K562 (cell line): ENCODE measurements around the gene PAN2. TPM values are rescaled to one million over a fixed set of nuclear protein-coding genes. Genes with fewer than 3 reads are reported as not detected.

Experiments used
- BCOR ChIP-seq: fragments of 450-650 bp; IDR thresholded peaks from 2 replicates; pipeline ENCODE4 v1.6.1; 2016
- CEBPB ChIP-seq: fragments of 450-650 bp; IDR thresholded peaks from 2 replicates; pipeline ENCODE4 v1.6.1; 2016; ENCODE audit warnings: missing genetic modification characterization, missing compliant biosample characterization
- GABPA ChIP-seq: fragments of 200-800 bp; sonication (Bioruptor generic); conservative IDR thresholded peaks from 2 replicates; pipeline ENCODE4 v1.6.1; 2016; ENCODE audit warnings: low read depth, missing genetic modification characterization, missing compliant biosample characterization
- GTF2E2 ChIP-seq: fragments of 200-800 bp; sonication (Bioruptor generic); IDR thresholded peaks from 2 replicates; pipeline ENCODE4 v1.6.1; 2016; ENCODE audit warnings: missing genetic modification characterization, missing compliant biosample characterization
- HDAC3 ChIP-seq: fragments of 450-650 bp; IDR thresholded peaks from 2 replicates; pipeline ENCODE4 v1.6.1; 2018; ENCODE audit warnings: borderline replicate concordance, mild to moderate bottlenecking, moderate library complexity; ENCODE audit not compliant: partially characterized antibody
- HMGN3 ChIP-seq: IDR thresholded peaks from 2 replicates; pipeline ENCODE4 v1.6.1; 2011; ENCODE audit warnings: borderline replicate concordance, low read depth, mild to moderate bottlenecking, mixed read lengths, low read length; ENCODE audit not compliant: insufficient read length; ENCODE audit errors: extremely low read depth
- HNRNPLL ChIP-seq: fragments of 200-400 bp; formaldehyde crosslinking; IDR thresholded peaks from 2 replicates; pipeline ENCODE4 v1.6.1; 2017; ENCODE audit warnings: low read length, low read depth, mild to moderate bottlenecking; ENCODE audit not compliant: poor library complexity, severe bottlenecking
- HNRNPUL1 ChIP-seq: fragments of 200-400 bp; formaldehyde crosslinking; IDR thresholded peaks from 2 replicates; pipeline ENCODE4 v1.6.1; 2017; ENCODE audit warnings: low read length
- LEF1 ChIP-seq: fragments of 450-650 bp; IDR thresholded peaks from 2 replicates; pipeline ENCODE4 v1.6.1; 2016; ENCODE audit warnings: mild to moderate bottlenecking
- MTA3 ChIP-seq: fragments of 450-650 bp; formaldehyde crosslinking; IDR thresholded peaks from 2 replicates; pipeline ENCODE4 v1.6.1; 2017; ENCODE audit warnings: mild to moderate bottlenecking, borderline replicate concordance
- NR2C1 ChIP-seq, 2 experiments: fragments of 450-650 bp; IDR thresholded peaks; 2 replicates each; pipeline ENCODE4 v1.6.1; 2017; ENCODE audit warnings: mild to moderate bottlenecking in 2 of 2, antibody characterized with exemption in 1 of 2, inconsistent platforms in 1 of 2, missing compliant biosample characterization in 1 of 2, missing genetic modification characterization in 1 of 2
- POLR2AphosphoS5 ChIP-seq: IDR thresholded peaks from 2 replicates; pipeline ENCODE4 v1.6.1; 2011; ENCODE audit warnings: mild to moderate bottlenecking, low read depth, low read length, moderate library complexity; ENCODE audit not compliant: control insufficient read depth, insufficient read depth
- PTTG1 ChIP-seq: fragments of 450-650 bp; IDR thresholded peaks from 2 replicates; pipeline ENCODE4 v1.6.1; 2016; ENCODE audit warnings: low read depth, mild to moderate bottlenecking, missing genetic modification characterization, missing compliant biosample characterization
- RNF2 ChIP-seq: sonication (generic); IDR thresholded peaks from 2 replicates; pipeline ENCODE4 v1.6.1; 2016
- SP2 ChIP-seq: IDR thresholded peaks from 2 replicates; pipeline ENCODE4 v1.6.1; 2011; ENCODE audit warnings: mild to moderate bottlenecking, low read depth, low read length, moderate library complexity; ENCODE audit not compliant: poor library complexity, severe bottlenecking; ENCODE audit errors: extremely low read depth
- SREBF2 ChIP-seq: sonication (generic); formaldehyde crosslinking; IDR thresholded peaks from 2 replicates; pipeline ENCODE4 v1.4.0; 2020; ENCODE audit warnings: mild to moderate bottlenecking, missing genetic modification reagents
- TAL1 ChIP-seq: fragments of 450-650 bp; IDR thresholded peaks from 2 replicates; pipeline ENCODE4 v1.6.1; 2016; ENCODE audit warnings: mild to moderate bottlenecking
- ZNF232 ChIP-seq: sonication (generic); formaldehyde crosslinking; IDR thresholded peaks from 2 replicates; pipeline ENCODE4 v1.8.0; 2022; ENCODE audit warnings: mild to moderate bottlenecking, missing genetic modification reagents
- ZNF589 ChIP-seq: fragments of 200-800 bp; sonication (Bioruptor generic); IDR thresholded peaks from 2 replicates; pipeline ENCODE4 v1.6.1; 2016; ENCODE audit warnings: low read depth, missing genetic modification characterization, missing compliant biosample characterization
- polyA plus RNA-seq, 8 experiments: library from polyadenylated mRNA; depleted of rRNA in 4 of 8; stranded (reverse) in 5 of 8; unstranded in 3 of 8; fragments of >200 nt; fragmentation: Nextera tagmentation in 2 of 8; fragmentation: Illumina TruSeq in 1 of 8; extraction: Ambion mirVana in 2 of 8; extraction: Trizol in 1 of 8; gene quantifications; 2 replicates each; pipeline versions ENCODE4 v1.2.1 to v1.2.3, GENCODE V29; 2011 to 2014; ENCODE audit warnings: inconsistent platforms in 1 of 8, missing spikeins in 1 of 8
- total RNA-seq, 7 experiments: library from RNA; depleted of rRNA in 6 of 7; stranded (reverse); fragments of >200 nt in 6 of 7; fragmentation: Illumina TruSeq in 2 of 7; extraction: Trizol in 2 of 7; gene quantifications; 2 replicates each; pipeline versions ENCODE4 v1.2.1 to v1.2.3, GENCODE V29; 2011 to 2021; ENCODE audit warnings: low replicate concordance in 1 of 7
- TF ChIP-seq, protein P1 (sequence below), 2 experiments: fragments of 450-650 bp; IDR thresholded peaks; 2 replicates each; pipeline ENCODE4 v1.6.1; 2018; ENCODE audit warnings: mild to moderate bottlenecking in 2 of 2, low read depth in 1 of 2; ENCODE audit not compliant: partially characterized antibody in 2 of 2
- TF ChIP-seq, protein P2 (sequence below), 2 experiments: fragments of 200-800 bp in 1 of 2; sonication (Bioruptor generic) in 1 of 2; sonication (generic) in 1 of 2; formaldehyde crosslinking in 1 of 2; IDR thresholded peaks in 1 of 2; conservative IDR thresholded peaks in 1 of 2; 2 replicates each; pipeline versions ENCODE4 v1.5.0 to v1.6.1; 2016 to 2020; ENCODE audit warnings: missing compliant biosample characterization in 1 of 2, missing genetic modification characterization in 1 of 2, missing genetic modification reagents in 1 of 2
- TF ChIP-seq, protein P3 (sequence below): sonication (generic); formaldehyde crosslinking; IDR thresholded peaks from 2 replicates; pipeline ENCODE4 v1.8.1; 2023; ENCODE audit warnings: mild to moderate bottlenecking, missing genetic modification reagents

The PAN2 gene
- total and polyA plus RNA-seq, 9 of the 15 experiments (the other 6 are each of a cell fraction or from before 2014, with no cell fraction given): 15.0 to 66.1 (median 25.9) TPM

DNA sequence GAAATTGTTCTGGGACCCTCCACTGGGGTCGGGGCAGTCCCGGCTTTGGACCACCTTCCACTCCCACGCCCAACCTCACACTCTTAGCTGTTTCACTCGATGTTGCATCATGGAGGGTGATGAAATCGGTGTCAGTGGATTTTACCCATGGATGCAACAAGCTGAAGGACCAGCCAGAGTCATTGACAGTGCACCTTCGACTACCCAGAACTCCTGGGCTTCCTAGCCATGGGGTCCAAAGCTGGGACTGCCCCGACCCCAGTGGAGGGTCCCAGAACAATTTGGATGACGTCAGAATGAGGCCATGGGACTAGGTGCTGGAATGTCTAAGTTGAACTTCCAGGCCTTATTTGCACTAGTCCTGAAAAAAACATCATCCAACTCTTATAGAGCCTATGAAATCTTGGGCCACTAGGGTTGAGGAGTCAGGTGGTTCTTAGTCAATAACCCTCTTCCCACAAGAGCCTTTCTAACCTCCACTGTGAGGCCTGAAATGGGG is 4.0 kb upstream of the PAN2 start (continued):
- TF ChIP-seq, protein P1, sequence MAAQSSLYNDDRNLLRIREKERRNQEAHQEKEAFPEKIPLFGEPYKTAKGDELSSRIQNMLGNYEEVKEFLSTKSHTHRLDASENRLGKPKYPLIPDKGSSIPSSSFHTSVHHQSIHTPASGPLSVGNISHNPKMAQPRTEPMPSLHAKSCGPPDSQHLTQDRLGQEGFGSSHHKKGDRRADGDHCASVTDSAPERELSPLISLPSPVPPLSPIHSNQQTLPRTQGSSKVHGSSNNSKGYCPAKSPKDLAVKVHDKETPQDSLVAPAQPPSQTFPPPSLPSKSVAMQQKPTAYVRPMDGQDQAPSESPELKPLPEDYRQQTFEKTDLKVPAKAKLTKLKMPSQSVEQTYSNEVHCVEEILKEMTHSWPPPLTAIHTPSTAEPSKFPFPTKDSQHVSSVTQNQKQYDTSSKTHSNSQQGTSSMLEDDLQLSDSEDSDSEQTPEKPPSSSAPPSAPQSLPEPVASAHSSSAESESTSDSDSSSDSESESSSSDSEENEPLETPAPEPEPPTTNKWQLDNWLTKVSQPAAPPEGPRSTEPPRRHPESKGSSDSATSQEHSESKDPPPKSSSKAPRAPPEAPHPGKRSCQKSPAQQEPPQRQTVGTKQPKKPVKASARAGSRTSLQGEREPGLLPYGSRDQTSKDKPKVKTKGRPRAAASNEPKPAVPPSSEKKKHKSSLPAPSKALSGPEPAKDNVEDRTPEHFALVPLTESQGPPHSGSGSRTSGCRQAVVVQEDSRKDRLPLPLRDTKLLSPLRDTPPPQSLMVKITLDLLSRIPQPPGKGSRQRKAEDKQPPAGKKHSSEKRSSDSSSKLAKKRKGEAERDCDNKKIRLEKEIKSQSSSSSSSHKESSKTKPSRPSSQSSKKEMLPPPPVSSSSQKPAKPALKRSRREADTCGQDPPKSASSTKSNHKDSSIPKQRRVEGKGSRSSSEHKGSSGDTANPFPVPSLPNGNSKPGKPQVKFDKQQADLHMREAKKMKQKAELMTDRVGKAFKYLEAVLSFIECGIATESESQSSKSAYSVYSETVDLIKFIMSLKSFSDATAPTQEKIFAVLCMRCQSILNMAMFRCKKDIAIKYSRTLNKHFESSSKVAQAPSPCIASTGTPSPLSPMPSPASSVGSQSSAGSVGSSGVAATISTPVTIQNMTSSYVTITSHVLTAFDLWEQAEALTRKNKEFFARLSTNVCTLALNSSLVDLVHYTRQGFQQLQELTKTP (IDR thresholded peaks at IDR 0.05; ENCODE audit: low read depth in 1 of 2, partially characterized antibody in 2 of 2): no peak
- TF ChIP-seq NR2C1 (IDR thresholded peaks at IDR 0.05): no peak
- peak; percentile 26; the same call in 1 of the 2 replicates for TF ChIP-seq NR2C1 (tag; IDR thresholded peaks at IDR 0.05)
- TF ChIP-seq RNF2: no peak
- TF ChIP-seq MTA3: 0 out of 2 replicates have a peak, but pooled peaks have one; percentile 49
- TF ChIP-seq SREBF2 (CRISPR knock-in tag): no peak
- TF ChIP-seq, protein P2, sequence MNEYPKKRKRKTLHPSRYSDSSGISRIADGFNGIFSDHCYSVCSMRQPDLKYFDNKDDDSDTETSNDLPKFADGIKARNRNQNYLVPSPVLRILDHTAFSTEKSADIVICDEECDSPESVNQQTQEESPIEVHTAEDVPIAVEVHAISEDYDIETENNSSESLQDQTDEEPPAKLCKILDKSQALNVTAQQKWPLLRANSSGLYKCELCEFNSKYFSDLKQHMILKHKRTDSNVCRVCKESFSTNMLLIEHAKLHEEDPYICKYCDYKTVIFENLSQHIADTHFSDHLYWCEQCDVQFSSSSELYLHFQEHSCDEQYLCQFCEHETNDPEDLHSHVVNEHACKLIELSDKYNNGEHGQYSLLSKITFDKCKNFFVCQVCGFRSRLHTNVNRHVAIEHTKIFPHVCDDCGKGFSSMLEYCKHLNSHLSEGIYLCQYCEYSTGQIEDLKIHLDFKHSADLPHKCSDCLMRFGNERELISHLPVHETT (CRISPR knock-in tag; conservative IDR thresholded peaks at IDR 0.05 in 1 of 2, IDR thresholded peaks at IDR 0.05 in 1 of 2): no peak
- no peak for TF ChIP-seq GABPA (tag)
- TF ChIP-seq GTF2E2 (tag): no peak
- 0 out of 2 replicates have a peak, but pooled peaks have one; percentile 37 for TF ChIP-seq PTTG1 (tag)
- no peak for TF ChIP-seq HMGN3
- no peak for TF ChIP-seq BCOR
- TF ChIP-seq SP2: no peak
- TF ChIP-seq LEF1: no peak
- TF ChIP-seq HDAC3: peak; percentile 5
- peak; percentile 90 for TF ChIP-seq ZNF589
- TF ChIP-seq HNRNPUL1: no peak
- TF ChIP-seq POLR2AphosphoS5: no peak
- TF ChIP-seq, protein P3, sequence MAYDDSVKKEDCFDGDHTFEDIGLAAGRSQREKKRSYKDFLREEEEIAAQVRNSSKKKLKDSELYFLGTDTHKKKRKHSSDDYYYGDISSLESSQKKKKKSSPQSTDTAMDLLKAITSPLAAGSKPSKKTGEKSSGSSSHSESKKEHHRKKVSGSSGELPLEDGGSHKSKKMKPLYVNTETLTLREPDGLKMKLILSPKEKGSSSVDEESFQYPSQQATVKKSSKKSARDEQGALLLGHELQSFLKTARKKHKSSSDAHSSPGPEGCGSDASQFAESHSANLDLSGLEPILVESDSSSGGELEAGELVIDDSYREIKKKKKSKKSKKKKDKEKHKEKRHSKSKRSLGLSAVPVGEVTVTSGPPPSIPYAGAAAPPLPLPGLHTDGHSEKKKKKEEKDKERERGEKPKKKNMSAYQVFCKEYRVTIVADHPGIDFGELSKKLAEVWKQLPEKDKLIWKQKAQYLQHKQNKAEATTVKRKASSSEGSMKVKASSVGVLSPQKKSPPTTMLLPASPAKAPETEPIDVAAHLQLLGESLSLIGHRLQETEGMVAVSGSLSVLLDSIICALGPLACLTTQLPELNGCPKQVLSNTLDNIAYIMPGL (CRISPR knock-in tag): no peak
- TF ChIP-seq TAL1: no peak
- no peak for TF ChIP-seq ZNF232 (CRISPR knock-in tag)
- TF ChIP-seq CEBPB (tag): peak; percentile 96
- TF ChIP-seq HNRNPLL: no peak
